GM13976 (cell line): ENCODE data around the gene STPG1.

Source experiments
- DNase-seq: peaks from one replicate; pipeline ENCODE4 v3.0.0; 2012; ENCODE audit warnings: low spot score
- in situ Hi-C: fragments of 300-500 bp; cut with MboI; formaldehyde crosslinking; loops from one replicate; pipeline ENCODE4 v1.12.0; 2022; ENCODE audit warnings: low sequenced_read_pairs, mixed read lengths, inconsistent platforms; ENCODE audit not compliant: unreplicated experiment
- TF ChIP-seq, protein P1 (sequence below): IDR thresholded peaks from 2 replicates; pipeline ENCODE4 v1.5.1; 2012; ENCODE audit warnings: borderline replicate concordance, mild to moderate bottlenecking; ENCODE audit not compliant: insufficient read depth; ENCODE audit errors: extremely low read depth, missing control alignments, control extremely low read depth

STPG1 gene

GRCh38 chr1:24386241-24386640 is 27.3 kb downstream of the STPG1 start:
- DNase-seq, result no peak
- TF ChIP-seq, protein P1, sequence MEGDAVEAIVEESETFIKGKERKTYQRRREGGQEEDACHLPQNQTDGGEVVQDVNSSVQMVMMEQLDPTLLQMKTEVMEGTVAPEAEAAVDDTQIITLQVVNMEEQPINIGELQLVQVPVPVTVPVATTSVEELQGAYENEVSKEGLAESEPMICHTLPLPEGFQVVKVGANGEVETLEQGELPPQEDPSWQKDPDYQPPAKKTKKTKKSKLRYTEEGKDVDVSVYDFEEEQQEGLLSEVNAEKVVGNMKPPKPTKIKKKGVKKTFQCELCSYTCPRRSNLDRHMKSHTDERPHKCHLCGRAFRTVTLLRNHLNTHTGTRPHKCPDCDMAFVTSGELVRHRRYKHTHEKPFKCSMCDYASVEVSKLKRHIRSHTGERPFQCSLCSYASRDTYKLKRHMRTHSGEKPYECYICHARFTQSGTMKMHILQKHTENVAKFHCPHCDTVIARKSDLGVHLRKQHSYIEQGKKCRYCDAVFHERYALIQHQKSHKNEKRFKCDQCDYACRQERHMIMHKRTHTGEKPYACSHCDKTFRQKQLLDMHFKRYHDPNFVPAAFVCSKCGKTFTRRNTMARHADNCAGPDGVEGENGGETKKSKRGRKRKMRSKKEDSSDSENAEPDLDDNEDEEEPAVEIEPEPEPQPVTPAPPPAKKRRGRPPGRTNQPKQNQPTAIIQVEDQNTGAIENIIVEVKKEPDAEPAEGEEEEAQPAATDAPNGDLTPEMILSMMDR, result no peak
- in situ Hi-C loops, result no loop called here

DNA sequence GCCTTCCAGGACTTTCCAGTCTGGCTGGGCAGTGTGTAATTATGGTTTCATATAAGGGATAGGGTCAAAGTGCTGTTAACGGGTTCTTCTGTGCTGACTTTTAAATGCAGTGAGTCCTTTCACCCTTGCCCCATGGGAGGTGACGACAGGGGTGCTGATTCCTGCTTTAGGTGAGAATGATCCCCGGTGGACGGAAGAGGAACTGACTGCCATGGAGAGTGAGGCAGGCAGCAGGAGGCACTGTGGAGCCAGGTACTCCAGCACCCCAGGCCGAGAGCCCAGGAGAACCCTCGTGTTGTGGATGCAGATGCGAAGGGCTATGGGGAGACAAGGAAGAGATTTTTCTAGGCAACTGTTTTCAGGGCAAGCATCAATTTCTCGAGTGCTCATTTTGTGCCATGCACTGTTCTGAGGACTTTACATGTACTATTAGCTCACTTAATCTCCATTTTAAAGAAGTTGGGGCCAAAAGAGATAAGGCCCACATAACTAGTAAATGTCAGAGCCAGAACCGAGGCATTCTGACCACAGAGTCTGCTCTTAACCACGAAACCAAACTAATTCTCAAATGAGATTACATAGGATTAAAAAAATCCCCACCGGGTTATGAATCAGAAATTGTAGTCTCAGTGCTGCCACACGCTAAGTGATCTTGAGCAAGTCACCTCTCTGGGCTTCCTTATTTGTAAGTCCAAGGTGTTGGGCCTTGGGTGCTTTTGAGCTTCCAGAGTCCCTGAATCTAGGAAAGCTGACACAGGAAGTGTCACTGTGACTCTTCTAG is 28.2 kb downstream of the STPG1 start:
- TF ChIP-seq, protein P1, result peak; percentile 28
- peak; percentile 21 for DNase-seq
- in situ Hi-C loops, result no loop called here

DNA sequence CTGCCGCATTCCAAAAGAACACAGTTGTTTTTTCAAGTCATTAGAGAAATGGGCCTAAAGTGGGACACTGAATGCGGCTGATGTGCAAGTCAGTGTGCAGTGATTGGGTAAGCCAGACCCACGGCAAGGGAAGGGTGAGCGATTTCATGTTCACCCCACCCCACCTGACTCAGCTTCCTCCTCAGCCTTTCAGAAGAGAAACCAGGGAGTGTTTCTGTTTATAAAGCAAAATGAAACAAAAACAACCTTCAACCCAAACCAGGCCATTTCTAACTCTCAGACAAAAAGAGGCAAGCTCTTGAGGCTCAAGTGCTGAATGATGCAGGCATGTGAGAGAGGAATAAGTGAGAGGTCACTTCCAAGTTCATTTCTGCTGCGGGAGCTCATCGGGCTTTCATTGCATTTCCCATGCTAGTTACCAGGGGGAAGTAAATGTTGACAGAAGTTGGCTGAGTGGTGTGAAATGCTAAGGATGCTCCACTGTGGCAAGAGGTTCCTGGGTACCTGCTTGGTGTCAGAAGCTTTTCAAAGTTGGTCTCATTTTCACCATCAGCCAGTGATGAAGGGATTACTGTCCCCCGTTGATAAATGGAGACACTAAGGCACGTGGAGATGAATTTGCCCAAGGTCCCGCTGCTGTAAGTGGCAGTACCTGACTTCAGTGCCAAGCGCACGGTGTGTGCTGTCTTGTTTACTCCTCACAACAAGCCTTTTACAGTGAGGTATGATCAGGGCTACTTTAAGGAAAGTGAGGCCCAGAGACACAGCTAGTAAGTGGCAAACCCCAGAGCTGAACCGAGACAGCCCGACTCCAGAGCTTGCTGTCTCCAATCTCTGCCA is 29.1 kb downstream of the STPG1 start:
- TF ChIP-seq, protein P1, result no peak
- DNase-seq, result peak; percentile 57
- in situ Hi-C loops, result no loop called here

DNA sequence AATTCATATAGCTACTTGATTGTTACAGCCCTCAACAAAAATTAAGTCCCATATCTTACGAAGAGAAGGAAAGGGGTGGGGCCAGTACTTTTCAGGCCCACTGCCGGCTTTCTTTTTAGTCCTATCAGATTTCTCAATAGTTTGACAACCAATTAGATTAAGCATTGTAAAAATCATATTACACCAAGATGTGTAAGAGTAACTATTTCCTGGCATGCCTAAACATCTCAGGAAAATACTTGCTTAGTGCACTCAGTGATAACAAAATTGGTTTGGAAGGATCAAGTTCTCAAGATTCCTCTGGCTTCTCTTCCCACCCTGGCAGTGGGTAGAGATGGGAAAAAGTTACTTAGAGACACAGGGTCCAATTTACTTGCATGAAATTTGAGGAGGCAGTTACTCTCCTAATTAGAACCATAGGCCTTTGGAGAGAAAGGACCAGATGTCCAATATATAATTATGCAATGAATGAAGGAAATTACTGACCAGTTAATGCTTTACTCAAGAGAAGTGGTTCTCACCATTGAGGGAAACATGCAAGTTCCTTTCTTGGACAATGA is 30.1 kb downstream of the STPG1 start:
- in situ Hi-C loops, result no loop called here
- TF ChIP-seq, protein P1, result no peak
- DNase-seq, result no peak

DNA sequence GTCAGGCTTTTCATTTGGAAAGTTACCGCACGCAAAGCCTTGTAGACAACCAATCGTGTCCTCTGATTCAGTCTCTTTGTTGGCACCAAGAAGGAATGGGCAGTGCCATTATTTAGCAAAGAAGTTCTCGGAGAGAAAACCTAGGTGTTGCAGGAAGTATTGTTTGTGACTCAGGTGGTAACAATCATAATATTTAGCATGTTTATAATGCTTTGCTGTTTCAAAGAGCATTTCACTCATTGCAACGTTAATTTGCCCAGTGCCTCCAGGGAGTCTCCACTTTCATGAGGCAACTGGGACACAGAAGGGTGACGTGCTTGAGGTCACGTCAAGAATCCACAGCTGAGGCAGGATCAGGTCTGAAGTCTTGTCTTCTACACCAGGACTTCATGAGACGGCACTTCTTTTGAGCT is 31.4 kb downstream of the STPG1 start:
- in situ Hi-C loops, result no loop called here

DNA sequence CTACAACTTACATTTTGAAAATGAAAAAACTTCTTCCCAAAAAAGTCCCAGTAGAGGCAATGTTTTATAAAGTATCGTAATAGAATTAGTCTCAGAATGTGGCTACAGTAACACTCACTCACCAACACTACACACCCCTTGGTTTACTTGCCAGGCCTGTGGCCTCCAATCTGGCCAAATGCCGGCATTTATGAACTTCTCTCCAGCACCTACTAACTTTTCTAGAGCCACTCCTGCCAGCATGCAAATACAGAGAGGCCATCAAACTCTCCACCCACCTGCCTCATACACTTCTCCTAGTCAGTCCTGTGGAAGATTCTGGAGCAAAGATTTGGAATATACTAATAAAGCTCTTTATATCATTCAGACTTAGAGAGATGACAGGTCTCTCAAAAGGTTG is 32.3 kb downstream of the STPG1 start:
- DNase-seq, result no peak
- in situ Hi-C loops, result no loop called here
- TF ChIP-seq, protein P1, result no peak

More for the DNA sequence above, 31.4 kb downstream of the STPG1 start:
- DNase-seq, result no peak
- TF ChIP-seq, protein P1, result no peak
